HEK293T (cell line): ENCODE results near the gene OR6Q1.

Source experiments
- CTBP1 ChIP-seq: fragments of 450-650 bp; IDR thresholded peaks from 2 replicates; pipeline ENCODE4 v1.6.1; 2016; ENCODE audit warnings: borderline replicate concordance
- ELF4 ChIP-seq: fragments of 450-650 bp; IDR thresholded peaks from 2 replicates; pipeline ENCODE4 v1.6.1; 2017; ENCODE audit warnings: antibody characterized with exemption
- FOXA1 ChIP-seq: fragments of 450-650 bp; IDR thresholded peaks from 2 replicates; pipeline ENCODE4 v1.6.1; 2016; ENCODE audit warnings: mild to moderate bottlenecking
- FOXK2 ChIP-seq: fragments of 450-650 bp; IDR thresholded peaks from 2 replicates; pipeline ENCODE4 v1.6.1; 2016; ENCODE audit warnings: mild to moderate bottlenecking
- HDGF ChIP-seq: fragments of 450-650 bp; IDR thresholded peaks from 2 replicates; pipeline ENCODE4 v1.6.1; 2017; ENCODE audit warnings: antibody characterized with exemption, borderline replicate concordance
- L3MBTL2 ChIP-seq: fragments of 450-650 bp; conservative IDR thresholded peaks from 2 replicates; pipeline ENCODE4 v1.6.1; 2016; ENCODE audit warnings: mild to moderate bottlenecking
- LEF1 ChIP-seq: fragments of 450-650 bp; IDR thresholded peaks from 2 replicates; pipeline ENCODE4 v1.6.1; 2017; ENCODE audit warnings: mild to moderate bottlenecking, borderline replicate concordance
- TARDBP ChIP-seq: fragments of 450-650 bp; IDR thresholded peaks from 2 replicates; pipeline ENCODE4 v1.6.1; 2016

DNA sequence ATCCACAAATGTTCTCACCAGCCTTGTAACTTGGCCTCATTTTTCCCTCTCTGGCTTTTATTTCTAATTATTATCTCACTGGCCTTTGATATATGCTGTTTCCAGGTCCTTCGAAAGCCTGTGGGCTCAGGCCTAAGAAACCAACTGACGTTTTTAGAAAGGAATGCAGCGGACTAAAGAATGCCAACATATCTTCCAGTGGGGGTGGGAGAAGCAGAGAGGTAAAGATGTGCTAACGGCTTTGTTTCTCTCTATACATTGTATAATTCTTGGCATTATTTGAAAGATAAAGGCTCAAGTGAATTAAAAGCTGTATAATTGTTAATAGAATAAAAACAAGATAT, 28.2 kb downstream of the OR6Q1 start:
- TF ChIP-seq FOXA1 (no peak), HDGF (no peak), FOXK2 (no peak), L3MBTL2 (no peak), TARDBP (no peak), LEF1 (no peak), ELF4 (no peak), CTBP1 (no peak)
